ENCODE data around the gene DES.

DES gene

DNA sequence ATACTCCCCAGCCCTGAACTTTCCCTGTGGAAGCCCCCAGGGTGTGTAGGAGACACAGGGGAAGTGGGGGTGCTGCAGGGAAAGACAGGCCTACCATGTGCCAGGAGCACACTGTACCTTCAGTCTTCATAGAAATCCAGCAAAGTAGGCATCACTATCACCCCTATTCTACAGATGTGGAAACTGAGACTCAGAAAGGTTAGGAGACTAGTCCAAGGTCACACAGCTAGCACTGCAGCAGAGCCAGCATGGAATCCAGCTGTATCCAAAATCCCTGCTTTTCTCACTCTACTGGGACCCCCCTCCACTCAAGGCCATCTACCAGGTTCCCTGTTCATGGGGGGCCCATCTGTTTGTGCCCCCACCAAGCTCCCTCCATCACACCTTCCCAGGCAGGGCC, 37.3 kb upstream of the DES start:
- TF ChIP-seq FOXP2 (optimal IDR thresholded peaks at IDR 0.05; ENCODE audit: borderline replicate concordance, extremely low read depth, extremely low read length, insufficient read depth): no peak

GRCh38 chr2:219381448-219381847, 36.7 kb upstream of the DES start:
- no peak for TF ChIP-seq SIN3A (IDR thresholded peaks at IDR 0.05; ENCODE audit: borderline replicate concordance, insufficient read depth, low read length)
- TF ChIP-seq, protein P1, sequence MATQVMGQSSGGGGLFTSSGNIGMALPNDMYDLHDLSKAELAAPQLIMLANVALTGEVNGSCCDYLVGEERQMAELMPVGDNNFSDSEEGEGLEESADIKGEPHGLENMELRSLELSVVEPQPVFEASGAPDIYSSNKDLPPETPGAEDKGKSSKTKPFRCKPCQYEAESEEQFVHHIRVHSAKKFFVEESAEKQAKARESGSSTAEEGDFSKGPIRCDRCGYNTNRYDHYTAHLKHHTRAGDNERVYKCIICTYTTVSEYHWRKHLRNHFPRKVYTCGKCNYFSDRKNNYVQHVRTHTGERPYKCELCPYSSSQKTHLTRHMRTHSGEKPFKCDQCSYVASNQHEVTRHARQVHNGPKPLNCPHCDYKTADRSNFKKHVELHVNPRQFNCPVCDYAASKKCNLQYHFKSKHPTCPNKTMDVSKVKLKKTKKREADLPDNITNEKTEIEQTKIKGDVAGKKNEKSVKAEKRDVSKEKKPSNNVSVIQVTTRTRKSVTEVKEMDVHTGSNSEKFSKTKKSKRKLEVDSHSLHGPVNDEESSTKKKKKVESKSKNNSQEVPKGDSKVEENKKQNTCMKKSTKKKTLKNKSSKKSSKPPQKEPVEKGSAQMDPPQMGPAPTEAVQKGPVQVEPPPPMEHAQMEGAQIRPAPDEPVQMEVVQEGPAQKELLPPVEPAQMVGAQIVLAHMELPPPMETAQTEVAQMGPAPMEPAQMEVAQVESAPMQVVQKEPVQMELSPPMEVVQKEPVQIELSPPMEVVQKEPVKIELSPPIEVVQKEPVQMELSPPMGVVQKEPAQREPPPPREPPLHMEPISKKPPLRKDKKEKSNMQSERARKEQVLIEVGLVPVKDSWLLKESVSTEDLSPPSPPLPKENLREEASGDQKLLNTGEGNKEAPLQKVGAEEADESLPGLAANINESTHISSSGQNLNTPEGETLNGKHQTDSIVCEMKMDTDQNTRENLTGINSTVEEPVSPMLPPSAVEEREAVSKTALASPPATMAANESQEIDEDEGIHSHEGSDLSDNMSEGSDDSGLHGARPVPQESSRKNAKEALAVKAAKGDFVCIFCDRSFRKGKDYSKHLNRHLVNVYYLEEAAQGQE (IDR thresholded peaks at IDR 0.05; ENCODE audit: insufficient read depth in 1 of 2, low read depth in 2 of 2, low read length in 2 of 2): no peak
- TF ChIP-seq FOXP2 (optimal IDR thresholded peaks at IDR 0.05; ENCODE audit: borderline replicate concordance, extremely low read depth, extremely low read length, insufficient read depth): no peak
- TF ChIP-seq TAF1 (IDR thresholded peaks at IDR 0.05; ENCODE audit: borderline replicate concordance, insufficient read depth, low read length): no peak
- no peak for TF ChIP-seq POLR2AphosphoS5 (IDR thresholded peaks at IDR 0.05; ENCODE audit: low read depth, low read length)

GRCh38 chr2:219384083-219384713, 34.0 kb upstream of the DES start:
- TF ChIP-seq POLR2AphosphoS5 (IDR thresholded peaks at IDR 0.05; ENCODE audit: low read depth, low read length) (no peak), FOXP2 (optimal IDR thresholded peaks at IDR 0.05; ENCODE audit: borderline replicate concordance, extremely low read depth, extremely low read length, insufficient read depth) (no peak), SIN3A (IDR thresholded peaks at IDR 0.05; ENCODE audit: borderline replicate concordance, insufficient read depth, low read length) (no peak), TAF1 (IDR thresholded peaks at IDR 0.05; ENCODE audit: borderline replicate concordance, insufficient read depth, low read length) (no peak)
- TF ChIP-seq, protein P1 (IDR thresholded peaks at IDR 0.05; ENCODE audit: insufficient read depth in 1 of 2, low read depth in 2 of 2, low read length in 2 of 2): no peak

GRCh38 chr2:219384859-219385258, 33.3 kb upstream of the DES start:
- TF ChIP-seq POLR2AphosphoS5 (IDR thresholded peaks at IDR 0.05; ENCODE audit: low read depth, low read length) (no peak), SIN3A (IDR thresholded peaks at IDR 0.05; ENCODE audit: borderline replicate concordance, insufficient read depth, low read length) (no peak)

GRCh38 chr2:219385958-219386520, 32.1 kb upstream of the DES start:
- no peak for TF ChIP-seq FOXP2 (optimal IDR thresholded peaks at IDR 0.05; ENCODE audit: borderline replicate concordance, extremely low read depth, extremely low read length, insufficient read depth)
- TF ChIP-seq POLR2AphosphoS5 (IDR thresholded peaks at IDR 0.05; ENCODE audit: low read depth, low read length): no peak
- TF ChIP-seq TAF1 (IDR thresholded peaks at IDR 0.05; ENCODE audit: borderline replicate concordance, insufficient read depth, low read length): no peak
- no peak for TF ChIP-seq SIN3A (IDR thresholded peaks at IDR 0.05; ENCODE audit: borderline replicate concordance, insufficient read depth, low read length)
- TF ChIP-seq, protein P1 (IDR thresholded peaks at IDR 0.05; ENCODE audit: insufficient read depth in 1 of 2, low read depth in 2 of 2, low read length in 2 of 2): no peak

DNA sequence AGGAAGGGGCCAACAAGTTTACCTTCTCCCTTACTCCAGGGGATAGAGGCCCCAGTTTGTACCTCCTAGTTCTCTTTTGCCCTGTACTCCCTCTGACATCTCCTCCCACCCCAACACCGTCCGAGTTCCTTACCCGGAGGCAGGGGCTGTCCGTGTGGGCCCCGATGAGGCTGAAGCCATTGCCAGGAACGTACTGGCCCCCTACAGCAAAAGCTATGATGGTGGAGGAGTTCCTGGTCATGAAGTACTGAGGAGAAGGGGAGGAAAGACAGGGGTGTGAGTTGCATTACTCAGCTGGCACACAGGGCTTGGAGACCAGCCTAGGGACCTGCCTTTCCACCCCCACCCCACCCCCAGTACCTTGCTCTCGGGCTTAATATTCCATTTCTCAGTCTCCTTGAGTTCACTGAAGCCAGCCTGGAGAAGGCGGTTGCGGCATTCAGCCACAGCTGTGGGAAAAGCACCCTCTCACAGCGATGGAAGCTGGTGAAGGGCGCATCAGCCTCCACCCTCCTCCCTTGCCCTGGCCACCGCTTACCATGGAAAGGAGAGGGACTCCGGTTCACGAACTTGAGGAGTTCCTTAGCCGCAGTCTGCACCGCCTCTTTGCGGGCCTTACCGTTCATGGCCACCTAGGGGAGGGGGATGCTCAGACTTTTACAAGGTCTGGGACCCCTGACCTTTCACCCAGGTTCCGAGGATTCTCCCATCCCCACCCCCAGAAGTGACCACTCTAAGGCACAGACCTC, 31.5 kb upstream of the DES start:
- TF ChIP-seq POLR2AphosphoS5 (IDR thresholded peaks at IDR 0.05; ENCODE audit: low read depth, low read length) (no peak), FOXP2 (optimal IDR thresholded peaks at IDR 0.05; ENCODE audit: borderline replicate concordance, extremely low read depth, extremely low read length, insufficient read depth) (no peak), TAF1 (IDR thresholded peaks at IDR 0.05; ENCODE audit: borderline replicate concordance, insufficient read depth, low read length) (no peak), SIN3A (IDR thresholded peaks at IDR 0.05; ENCODE audit: borderline replicate concordance, insufficient read depth, low read length) (no peak)
- TF ChIP-seq, protein P1 (IDR thresholded peaks at IDR 0.05; ENCODE audit: insufficient read depth in 1 of 2, low read depth in 2 of 2, low read length in 2 of 2): no peak

Measured in PFSK-1 (cell line).